Fibroblast of skin of left quadriceps (primary cell): ENCODE data around the gene TNK1.

Source experiments
- DNase-seq, 2 experiments: peaks; one replicate each; pipeline ENCODE4 v3.0.0-alpha.2; 2013; ENCODE audit warnings: low read depth in 2 of 2

Gene TNK1

DNA sequence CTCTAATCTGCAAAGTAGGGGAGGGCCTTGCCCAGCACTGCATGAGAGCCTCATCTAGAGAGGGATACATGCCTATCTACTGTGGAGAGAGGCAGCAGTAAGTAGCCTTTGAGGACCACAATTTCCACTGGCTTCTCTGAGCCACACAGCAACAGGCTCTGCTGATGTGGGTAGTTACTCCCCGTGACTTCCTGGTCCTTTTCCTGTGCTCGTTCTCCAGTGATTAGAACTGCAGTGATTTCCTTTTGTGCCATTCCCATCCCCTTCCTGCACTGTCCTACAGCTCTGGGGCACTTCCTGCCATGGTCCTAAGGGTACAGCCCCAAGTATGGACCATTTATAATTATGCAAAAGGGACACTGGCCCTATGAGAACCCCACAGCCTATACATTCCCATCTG, 10.4 kb downstream of the TNK1 start:
- no peak for DNase-seq

DNA sequence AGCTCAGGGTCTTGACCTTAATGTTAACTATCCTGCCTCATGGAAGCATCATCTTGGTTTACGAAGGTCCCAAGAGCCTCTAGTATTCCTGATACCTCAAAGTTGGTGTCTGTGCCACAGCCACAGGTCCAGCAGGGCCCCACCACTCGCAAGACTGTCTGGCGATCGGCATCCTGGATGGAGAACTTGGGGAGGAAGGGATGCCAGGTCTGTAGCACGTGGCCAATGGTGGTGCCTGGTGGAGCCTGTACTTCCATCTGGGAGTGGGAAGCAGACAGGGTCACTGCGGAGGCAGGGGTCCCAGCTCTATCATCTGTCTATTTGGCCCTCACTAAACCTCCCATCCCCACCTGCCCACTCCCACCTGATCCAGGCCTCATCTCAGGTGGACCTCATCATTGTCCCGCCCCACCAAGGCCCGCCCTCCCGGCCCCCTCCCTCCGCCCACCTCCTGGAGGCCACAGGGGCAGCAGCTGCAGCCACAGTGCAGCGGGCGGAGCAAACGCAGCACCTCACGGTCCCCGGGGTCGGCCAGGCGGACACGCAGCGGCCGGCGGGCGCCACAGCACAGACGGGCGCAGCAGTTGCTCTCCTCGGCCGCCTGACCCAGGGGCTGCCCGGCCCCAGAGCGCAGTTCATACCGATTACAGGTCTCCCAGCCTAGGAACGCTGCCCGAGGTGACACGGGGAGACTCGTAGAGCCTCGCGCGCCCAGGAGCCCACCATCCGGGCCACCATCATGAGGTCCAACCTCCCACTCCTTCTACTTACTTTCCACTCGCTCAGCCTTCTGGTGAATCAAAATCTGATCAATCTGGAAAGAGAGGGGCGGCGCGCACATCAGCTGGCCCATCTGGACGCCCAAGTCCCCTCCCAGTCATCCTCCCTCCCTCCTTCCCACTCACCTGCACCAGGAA, 12.1 kb downstream of the TNK1 start:
- no peak for DNase-seq

DNA sequence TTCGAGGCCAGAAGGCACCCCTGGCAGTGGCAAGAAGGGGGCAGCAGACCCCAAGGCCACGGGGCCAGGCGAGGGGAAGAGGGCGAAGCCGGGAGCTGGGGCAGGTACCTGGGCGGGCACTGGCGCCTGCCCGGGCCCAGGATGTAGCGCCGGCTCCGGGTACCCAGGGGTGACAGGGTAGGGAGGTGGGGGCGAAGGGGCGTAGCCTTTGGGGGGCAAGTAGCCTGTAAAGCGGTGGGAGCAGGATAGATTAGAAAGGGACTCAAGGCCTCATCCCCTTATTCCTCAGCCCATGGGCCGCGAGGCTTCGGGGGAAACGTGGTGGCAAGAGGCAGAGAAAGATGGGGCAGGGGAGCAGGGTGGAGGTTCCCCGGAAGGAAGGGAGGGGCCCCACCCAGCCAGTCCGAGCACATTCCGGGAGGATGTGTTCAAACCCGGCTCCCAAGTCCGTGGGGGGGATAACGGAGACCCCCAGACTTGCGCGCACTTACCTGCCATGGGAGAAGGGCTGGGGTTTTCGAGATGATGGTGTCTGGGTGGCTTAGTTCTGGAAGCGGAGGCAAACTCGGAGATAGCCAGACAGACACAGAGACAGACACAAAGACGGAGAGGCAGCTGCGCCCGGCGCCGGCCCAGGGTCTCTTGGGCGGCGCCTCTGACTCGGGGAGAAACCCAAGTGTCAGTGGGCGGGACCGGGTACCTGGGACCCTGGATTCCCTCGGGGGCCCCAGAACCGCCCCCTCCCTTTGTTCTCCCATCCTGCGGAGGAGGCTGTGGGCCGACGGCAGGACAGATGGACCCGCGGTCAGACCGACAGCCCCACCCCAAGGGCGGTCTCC, 12.9 kb downstream of the TNK1 start:
- no peak for DNase-seq

DNA sequence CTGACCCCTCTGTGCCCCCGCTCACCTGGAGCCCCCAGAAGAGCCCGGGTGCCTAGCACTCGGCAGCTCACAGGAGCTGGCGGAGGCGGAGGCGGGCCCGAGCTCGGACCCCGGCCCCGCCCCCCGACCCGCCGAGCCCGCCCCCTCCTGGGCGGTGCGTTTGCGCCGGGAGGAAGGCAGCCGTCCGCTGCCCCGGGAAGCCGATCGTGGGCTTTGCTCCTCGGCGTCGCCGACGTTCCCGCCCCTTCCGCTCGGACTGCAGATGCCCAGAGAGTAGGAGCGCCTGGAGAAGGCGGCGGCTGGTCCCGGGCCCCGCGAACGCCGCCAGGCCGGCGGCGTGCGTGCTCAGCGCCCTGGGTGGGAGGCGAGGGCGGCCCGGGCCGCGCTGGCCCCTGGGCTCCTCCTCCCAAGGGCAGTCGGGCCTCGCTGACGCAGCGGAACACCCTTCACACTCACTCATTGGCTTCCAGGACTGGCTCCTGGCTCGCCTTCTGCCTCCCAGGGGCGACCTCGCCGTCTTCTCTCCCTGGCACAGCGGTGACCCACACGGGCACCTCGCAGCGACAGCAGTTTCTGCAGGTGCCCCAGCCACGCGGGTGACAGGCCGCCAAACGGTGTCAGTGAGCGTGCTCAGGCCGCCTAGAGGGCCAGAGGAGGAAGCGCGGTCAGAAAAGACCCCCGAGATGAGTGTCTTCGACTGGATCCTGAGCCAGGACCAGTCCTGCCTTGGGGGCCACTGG, 13.7 kb downstream of the TNK1 start, which contains the start of gene PLSCR3:
Gene PLSCR3 (minus strand): TSS at position 74 of the 740 bp plus-strand sequence. CDS start 415 bp downstream, outside the sequence.
- DNase-seq: peak; percentile 56

DNA sequence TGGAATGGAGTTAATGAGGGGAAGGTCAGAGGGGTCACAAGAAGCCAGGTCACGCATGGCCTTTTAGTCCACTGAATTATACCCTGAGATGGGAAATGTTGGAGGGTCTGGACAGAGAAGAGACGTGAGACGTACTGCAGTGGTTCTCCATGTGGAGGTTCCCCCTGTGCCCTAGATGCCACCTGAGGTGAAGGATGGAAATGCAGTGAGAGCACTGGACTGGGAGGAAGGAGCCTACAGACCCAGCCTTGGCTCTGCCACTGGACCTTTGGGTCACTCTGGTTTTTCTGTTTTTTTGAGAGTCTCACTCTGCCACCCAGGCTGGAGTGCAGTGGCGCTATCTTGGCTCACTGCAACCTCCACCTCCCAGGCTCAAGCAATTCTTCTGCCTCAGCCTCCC, 15.3 kb downstream of the TNK1 start:
- no peak for DNase-seq

DNA sequence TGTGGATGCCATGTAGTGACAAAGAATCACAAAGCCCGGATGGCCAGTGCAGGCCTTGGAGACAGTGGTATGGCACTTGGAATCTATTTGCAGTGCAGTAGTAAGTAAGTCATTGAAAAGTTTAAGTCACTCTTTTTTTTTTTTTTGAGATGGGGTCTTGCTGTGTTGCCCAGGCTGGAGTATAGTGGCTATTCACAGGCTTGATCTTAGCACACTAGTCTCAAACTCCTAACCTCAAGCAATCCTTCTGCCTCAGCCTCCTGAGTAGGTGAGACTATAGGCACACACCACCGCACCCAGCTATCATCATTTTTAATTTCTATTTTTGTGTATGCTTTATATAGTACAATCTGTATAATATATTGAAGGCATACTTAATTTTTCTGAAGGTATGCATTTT, 17.7 kb downstream of the TNK1 start:
- DNase-seq: no peak

DNA sequence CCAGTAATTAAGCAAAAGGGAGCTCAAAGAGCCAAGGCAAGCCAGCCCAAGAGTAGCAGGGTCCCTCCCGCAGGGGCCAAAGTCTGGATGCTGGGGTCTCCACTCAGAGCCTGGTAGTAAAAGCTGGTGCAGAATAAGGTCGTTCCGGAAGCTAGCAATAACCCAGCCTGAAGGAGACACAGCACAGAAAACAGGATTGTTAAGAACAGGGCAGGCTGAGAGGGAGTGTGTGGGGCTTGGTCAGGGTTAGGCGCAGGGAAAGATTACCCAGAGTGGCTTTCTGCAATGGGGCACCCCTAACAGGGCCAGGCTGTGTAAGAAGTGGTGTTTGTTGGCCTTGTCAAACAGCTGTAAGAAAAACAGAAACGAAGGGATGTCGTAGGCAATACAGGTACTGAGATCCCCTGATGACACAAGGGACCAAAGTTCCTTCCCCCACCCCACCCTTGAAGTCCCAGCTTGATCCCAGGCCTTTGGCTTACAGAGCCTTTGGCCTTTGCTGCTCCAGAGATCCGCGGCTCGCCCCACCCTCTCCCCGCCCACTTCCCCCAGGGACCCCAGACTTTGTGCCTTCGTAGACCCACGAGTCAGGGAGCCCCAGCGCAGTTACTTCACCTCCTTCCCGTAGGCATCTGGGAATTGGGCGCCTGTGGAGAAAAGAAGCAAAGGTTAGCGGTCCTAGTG, 22.3 kb downstream of the TNK1 start:
- DNase-seq: no peak

DNA sequence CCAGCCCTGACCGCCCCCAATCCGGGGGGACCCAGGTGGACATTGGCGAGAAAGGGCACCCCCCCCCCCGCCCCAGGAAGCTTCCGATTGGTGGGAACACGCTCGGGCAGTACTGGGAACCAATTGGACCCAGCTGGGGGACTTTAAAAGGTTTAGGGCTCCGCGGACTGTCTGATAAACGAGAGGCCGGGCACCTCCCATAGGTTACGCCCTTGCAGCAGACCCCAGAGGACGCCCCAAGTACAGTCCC, 22.8 kb downstream of the TNK1 start:
- DNase-seq: peak in 1 of 2 experiments; percentile 18

DNA sequence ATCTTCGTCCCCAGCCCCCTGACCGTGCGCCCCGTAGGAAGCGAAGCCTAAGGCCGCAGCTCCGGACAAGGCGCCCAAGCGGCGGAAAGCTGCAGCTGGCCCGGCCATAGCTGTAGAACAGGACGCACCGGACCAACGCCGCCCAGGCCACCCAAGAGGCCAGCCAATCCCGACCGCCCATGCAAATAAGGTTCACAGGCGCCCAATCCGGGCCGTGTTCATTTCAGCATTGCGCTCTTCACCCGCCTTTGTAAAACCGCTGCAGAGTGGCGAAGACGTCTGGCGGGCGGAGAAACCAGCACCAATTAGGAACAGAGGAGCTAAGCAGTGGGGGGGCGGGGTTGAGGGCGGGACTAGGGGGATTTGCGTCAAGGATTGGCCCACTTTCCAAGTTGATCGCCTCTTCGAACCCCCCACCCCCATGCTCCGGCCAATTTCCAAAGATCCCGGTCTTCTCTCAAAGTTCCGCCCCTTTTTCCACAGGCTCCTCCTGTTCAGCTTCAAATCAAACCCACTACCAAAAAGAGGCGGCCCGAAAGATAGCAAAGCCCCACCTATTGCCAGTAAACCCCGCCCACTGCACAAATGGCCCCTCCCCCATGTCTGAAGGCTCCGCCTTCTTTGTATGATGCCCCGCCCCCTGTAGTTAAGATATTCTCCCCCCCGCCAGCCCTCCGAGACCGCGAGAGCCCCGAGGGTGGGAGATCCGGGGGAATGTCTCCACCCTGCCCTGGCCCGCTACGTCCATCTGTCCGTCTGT, 23.3 kb downstream of the TNK1 start, which contains the start of gene TMEM256:
Gene TMEM256 (minus strand): TSS at position 121 of the 760 bp plus-strand sequence. CDS start 13 bp downstream, at position 108.
- DNase-seq: peak; percentile 99

DNA sequence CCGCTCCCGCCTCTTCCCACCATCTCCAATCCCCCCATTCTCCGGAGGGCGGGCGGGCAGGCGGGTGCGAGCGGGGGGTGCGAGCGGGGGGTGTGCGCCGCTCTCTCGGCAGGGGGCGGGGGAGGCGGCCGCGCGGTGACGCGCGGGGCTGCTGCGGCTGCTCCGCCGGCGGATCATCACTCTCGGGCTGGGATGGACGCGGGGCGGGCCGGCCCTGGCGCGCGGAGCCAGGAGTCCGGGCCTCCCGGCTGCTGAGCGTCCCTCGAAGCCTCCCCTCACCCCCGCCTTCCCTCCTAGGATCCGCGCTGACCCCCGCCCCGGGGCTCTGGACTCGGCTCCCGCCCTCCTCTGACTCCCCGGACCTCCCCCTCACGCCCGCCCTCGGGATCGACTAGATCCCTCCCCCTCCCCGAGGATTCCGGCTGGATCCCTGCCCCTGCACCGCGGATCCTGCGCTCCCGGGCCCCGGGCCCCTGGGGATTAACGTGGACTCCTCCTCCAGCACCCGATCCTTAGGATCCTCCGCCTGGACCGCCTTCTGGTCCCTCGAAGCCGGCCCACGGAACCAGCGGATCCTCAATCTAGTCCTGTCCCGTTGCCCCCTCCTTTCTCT, 24.0 kb downstream of the TNK1 start:
- no peak for DNase-seq

DNA sequence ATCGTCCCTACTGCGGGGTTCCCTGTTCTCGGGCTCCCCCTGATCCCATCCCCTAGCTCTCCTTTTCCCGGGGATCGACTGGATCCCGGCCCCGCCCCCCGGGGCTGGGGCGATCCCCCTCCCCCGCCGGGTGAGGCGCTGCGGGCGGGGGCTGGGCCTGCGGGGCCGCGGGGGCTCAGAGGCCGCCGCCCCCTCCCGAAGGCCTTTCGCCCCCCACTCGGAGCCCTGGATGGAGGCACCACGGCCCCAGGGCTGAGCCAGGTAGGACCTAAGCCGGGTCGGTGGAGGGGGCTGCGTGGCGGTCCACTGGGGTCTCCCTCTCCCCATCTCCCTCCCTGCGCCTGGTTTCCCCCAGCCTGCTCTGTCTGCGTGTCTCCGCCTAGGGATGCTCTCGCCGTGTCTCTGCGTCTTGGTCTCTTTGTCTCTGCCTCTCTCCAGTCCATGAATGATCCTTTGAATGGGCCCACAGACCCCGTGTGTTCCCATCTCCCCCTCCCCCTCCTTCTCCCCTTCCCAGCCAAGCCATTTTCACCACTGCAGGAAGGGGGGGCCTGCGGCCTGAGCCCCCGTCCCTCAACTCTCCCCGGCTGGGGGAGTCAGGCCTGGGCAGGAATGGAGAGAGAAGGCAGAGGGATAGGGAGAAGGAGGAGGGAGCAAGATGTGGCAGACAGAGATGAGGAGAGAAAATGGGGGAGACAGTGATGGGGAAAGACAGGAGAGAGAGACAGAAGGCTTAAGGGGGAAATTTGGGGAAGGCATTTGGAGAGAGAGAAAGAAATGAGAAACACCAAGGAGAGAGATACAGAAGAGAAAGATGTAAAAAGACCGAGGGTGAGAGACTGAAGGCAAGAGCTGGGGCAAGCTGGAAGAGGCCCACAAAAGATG, 24.7 kb downstream of the TNK1 start:
- no peak for DNase-seq

DNA sequence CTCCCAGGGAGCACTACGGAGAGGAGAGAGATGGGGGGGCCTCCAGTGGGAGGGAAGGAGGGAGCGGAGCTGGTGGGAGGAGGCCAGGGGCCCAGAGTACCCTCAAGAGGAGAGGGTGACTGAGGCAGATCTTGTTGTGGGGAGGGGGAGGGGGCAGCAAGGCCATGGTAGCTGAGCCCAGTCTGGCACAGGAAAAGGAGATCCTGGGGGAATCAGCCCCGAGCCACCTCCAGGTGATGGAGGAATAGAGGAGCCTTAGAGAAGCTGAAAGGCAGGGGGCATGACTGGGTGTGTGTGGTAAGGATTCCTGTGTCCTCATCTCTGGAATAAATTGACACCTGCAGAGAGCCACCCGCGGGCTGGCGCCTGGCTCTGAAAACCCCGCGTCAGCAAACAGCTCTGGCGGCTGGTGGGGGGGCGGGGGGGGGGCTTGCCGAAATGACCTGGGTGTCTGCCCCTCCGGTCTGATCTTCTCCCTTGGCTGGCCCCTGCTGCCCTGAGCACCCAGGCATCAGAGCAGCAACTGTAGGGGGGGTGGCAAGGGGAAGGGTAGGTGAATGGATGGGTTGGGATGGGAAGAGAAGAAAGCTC, 25.4 kb downstream of the TNK1 start:
- DNase-seq: no peak

DNA sequence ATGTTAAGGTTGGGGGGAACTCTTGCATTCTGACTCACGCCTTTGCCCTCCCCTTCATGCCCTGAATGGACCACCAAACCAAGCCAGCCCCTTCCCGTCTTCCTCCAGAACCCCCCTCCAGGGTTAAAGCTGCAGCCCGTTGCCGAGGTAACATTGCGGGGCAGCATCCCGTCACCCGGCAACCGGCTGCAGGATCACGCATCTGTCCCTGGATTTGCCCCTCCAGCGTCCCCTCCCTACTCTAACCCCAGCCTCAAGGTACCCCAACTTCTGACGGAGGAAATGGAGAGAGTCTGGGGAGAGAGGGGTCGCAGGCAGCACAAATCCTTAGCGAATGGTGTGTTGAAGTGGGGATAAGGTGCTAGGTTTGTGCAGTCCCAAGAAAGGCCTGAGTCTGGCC, 26.2 kb downstream of the TNK1 start:
- no peak for DNase-seq

DNA sequence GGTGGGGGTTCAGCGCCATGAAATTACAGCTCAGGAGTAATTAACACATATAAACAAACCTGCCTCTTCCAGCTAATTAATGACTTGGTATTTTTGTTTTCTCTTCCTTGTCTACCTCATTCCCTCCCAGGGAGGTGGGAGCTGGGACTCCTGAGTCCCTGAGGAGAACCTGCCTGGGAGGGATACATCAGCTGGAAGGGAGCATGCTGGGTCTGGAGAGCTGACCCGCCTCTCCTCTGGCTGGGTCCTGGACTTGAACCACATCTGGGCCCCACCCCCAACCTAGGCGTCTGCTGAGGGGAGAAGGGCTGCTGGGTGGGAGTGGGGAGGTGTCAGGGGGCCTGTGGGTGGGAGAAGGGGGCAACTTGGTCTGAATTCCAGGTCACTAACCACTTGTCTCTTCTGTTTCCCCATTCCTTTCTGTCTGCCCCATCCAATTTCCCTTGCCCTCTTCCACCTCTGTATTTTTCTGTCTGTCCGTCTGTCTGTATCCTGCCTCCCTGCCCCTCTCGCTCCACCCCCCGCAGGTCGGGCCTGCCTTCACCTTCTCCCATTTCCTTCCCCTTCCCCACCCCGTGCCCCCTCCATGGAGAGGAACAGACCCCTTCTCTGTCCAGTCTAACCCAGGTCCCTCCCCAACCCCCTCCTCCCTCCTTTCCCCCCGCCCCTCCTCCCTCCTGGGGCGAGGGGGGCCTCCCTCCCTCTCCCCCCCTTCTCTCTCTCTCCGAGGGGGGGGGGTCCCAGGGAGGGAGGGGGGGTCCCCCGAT, 26.8 kb downstream of the TNK1 start, which contains the start of gene NLGN2:
Gene NLGN2 (plus strand): TSS at position 361 of the 767 bp plus-strand sequence. CDS start 411 bp downstream, outside the sequence.
- DNase-seq: no peak

DNA sequence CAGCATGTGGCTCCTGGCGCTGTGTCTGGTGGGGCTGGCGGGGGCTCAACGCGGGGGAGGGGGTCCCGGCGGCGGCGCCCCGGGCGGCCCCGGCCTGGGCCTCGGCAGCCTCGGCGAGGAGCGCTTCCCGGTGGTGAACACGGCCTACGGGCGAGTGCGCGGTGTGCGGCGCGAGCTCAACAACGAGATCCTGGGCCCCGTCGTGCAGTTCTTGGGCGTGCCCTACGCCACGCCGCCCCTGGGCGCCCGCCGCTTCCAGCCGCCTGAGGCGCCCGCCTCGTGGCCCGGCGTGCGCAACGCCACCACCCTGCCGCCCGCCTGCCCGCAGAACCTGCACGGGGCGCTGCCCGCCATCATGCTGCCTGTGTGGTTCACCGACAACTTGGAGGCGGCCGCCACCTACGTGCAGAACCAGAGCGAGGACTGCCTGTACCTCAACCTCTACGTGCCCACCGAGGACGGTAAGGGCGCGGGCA, 27.4 kb downstream of the TNK1 start:
- DNase-seq: no peak

DNA sequence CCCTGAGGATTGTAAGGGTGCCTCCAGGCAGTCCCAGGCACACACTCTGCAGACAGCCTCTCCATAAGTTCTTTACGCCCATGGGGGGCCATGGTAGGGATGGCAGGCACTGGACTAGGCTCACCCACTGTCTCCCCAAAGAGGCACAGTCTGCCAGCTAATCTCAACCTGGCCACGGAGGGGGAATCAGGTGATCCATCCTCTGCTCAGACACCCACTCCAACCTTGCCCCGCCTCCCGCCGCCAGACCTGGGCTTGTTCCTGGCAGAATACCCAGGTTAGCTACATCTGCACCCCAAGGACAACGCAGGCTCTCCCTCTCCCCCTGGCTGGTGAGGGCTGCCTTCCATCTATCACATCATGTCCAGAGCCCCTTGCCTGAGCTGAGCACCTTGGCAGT, 28.0 kb downstream of the TNK1 start:
- no peak for DNase-seq

DNA sequence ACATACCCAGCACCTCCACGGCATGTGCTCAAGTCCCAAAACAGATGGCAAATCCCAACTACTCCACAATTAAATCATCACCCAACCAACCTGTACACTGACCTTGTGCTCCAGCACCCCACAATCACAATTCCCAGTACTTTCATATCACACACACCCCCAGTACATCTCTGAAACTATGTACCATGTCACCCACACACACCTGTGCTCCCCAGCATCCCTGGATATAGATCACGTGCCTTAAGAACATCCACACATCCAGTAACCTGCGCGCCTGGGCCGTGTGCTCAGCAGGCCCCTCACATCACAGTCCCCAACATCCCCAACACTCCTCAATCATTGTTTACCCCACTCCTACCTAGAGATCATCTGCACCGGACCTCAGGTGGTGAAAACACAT, 28.8 kb downstream of the TNK1 start:
- DNase-seq: no peak
